Muscle layer of duodenum (tissue), 2 donors: ENCODE measurements around the gene LRRC72.

Experiments used
- H3K27ac ChIP-seq: one replicate; pipeline ENCODE4 v1.7.0; 2013; ENCODE audit warnings: mild to moderate bottlenecking, low read length
- H3K27me3 ChIP-seq: one replicate; pipeline ENCODE4 v1.7.0; 2013; ENCODE audit warnings: low read depth, mild to moderate bottlenecking, control low read depth, low read length
- H3K36me3 ChIP-seq, 2 donors: one replicate each; pipeline ENCODE4 v1.7.0; 2013; ENCODE audit warnings: low read length in 2 of 2, control low read depth in 1 of 2, mild to moderate bottlenecking in 1 of 2; ENCODE audit not compliant: insufficient read depth in 2 of 2, control insufficient read depth in 1 of 2
- H3K4me1 ChIP-seq, 2 donors: one replicate each; pipeline ENCODE4 v1.7.0; 2013; ENCODE audit warnings: low read length in 2 of 2, mild to moderate bottlenecking in 2 of 2, control low read depth in 1 of 2, moderate library complexity in 1 of 2; ENCODE audit not compliant: insufficient read depth in 2 of 2, control insufficient read depth in 1 of 2
- H3K4me3 ChIP-seq, 2 donors: one replicate each; pipeline ENCODE4 v1.7.0; 2013; ENCODE audit warnings: low read length in 2 of 2, low read depth in 1 of 2, mild to moderate bottlenecking in 1 of 2
- H3K9me3 ChIP-seq, 2 donors: one replicate each; pipeline ENCODE4 v1.7.0; 2013; ENCODE audit warnings: low read length in 2 of 2, control low read depth in 1 of 2, mild to moderate bottlenecking in 1 of 2; ENCODE audit not compliant: control insufficient read depth in 1 of 2
- donor health status: healthy.

LRRC72 gene

DNA sequence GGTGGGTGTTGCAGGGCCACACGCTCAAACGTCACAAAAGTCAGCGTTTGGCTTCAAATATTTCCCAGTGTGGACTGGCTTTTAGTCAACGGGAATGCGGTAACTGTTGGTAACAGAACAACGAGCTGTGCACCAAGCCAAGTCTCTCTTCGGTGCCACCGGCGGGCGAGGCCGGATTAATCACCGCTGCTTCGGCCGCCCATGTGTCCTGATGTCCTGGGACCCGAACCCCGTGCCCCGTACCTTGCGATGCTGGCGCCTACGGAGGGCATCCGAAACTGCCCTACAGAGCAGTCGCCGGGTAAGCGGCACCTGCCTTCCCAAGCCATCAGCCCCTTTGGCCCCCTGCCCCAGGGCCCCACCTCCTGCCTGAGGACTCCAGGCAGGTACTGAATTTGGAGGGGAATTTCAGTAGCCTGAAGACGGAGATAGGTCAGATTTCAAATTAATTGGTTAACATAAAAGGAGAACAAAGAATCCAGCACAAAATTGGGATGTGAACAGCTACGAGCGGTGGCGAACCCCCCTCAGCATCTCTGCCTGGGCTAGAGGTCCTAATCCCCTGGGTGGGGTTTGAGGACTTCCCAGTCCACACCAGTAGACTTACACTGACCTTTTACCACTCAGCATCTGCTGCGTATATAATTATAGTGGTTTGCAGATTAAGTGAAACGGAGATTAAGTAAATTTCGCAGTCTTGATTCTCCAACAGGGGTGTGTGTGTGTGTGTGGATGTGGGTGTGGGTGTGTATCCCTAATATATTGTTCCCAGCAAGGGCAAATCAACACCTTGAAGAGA lies at the start of gene LRRC72:
LRRC72 (plus strand) TSS at position 84 of the 799 bp plus-strand sequence; CDS start at position 212, 128 bp downstream.
- Histone ChIP-seq H3K4me3 (no peak within 1 kb of the TSS), H3K36me3 (no peaks in the 10 kb centered on the region), H3K9me3 (no peaks in the 10 kb centered on the region), H3K27ac (no peak within 1 kb of the TSS), H3K4me1 (no peaks in the 10 kb centered on the region), H3K27me3 (no peaks in the 10 kb centered on the region)

- Histone ChIP-seq H3K4me3 (no peak overlapping the region), H3K9me3 (no peaks in the 10 kb centered on the region), H3K27ac (no peak overlapping the region), H3K27me3 (no peaks in the 10 kb centered on the region), H3K36me3 (no peaks in the 10 kb centered on the region), H3K4me1 (no peaks in the 10 kb centered on the region)
Measured at GRCh38 chr7:16479161-16479560, 47.5 kb upstream of the LRRC72 start.

GRCh38 chr7:16479591-16479990 lies 47.0 kb upstream of the LRRC72 start:
- no peaks in the 10 kb centered on the region for H3K4me1 ChIP-seq
- H3K27ac ChIP-seq: no peak overlapping the region
- H3K4me3 ChIP-seq: no peak overlapping the region
- no peaks in the 10 kb centered on the region for H3K36me3 ChIP-seq
- no peaks in the 10 kb centered on the region for H3K27me3 ChIP-seq
- H3K9me3 ChIP-seq: no peaks in the 10 kb centered on the region

DNA sequence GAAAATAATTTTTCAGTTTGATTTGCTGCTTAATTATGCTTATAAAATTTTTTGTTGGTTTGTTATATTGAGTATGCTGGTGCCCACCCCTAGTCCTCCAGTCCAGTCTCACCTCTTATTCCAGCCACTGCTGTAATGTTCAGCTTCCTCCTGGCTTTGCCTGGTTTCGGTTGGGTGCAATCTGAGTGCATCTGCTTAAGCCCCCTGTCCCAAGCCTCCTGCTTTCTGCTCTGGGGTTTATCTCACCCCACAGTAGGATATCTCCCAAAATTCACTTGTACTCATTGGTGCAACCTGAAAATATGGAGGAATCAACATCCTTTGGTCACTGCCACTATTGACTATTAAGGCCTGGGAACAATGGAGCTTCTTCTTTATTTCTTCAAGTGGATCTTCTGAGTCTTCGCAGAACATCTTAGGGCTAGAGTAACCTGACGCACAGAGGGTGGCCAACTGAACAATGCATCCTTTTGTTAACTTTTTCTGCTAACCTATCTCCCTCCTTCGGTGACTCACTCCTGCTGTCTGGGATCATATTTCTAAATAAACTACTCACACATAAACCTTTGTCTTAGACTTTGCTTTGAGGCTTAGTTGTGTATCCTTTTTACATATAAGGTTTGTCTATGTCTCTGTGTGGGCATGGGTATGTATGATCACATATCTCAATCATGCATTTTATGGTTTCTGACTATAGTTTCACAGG lies 42.0 kb upstream of the LRRC72 start:
- Histone ChIP-seq H3K36me3 (no peaks in the 10 kb centered on the region), H3K27me3 (no peaks in the 10 kb centered on the region), H3K4me1 (no peaks in the 10 kb centered on the region), H3K9me3 (no peaks in the 10 kb centered on the region), H3K4me3 (no peak overlapping the region), H3K27ac (no peak overlapping the region)

DNA sequence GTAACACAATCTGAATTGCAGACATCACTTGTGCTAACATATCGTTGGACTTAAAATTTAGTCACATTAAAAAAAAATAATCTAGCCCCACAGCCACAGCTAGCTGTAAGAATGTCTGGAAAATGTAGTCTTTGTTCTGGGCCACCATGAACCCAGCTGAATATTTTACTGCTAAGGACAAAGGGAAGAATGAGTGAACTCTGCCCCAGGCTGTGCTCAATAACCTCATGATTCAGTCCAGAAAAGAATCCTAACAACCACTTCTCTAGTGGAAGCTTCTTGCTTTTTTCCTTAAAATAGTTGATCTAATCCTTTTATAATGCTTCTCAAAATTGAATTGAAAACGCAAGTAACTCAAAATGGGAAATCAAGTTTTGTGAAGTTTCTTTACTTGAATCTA lies 35.5 kb upstream of the LRRC72 start:
- H3K4me3 ChIP-seq: no peak overlapping the region
- H3K36me3 ChIP-seq: no peaks in the 10 kb centered on the region
- H3K9me3 ChIP-seq: no peaks in the 10 kb centered on the region
- no peaks in the 10 kb centered on the region for H3K27me3 ChIP-seq
- H3K27ac ChIP-seq: no peak overlapping the region
- no peaks in the 10 kb centered on the region for H3K4me1 ChIP-seq

DNA sequence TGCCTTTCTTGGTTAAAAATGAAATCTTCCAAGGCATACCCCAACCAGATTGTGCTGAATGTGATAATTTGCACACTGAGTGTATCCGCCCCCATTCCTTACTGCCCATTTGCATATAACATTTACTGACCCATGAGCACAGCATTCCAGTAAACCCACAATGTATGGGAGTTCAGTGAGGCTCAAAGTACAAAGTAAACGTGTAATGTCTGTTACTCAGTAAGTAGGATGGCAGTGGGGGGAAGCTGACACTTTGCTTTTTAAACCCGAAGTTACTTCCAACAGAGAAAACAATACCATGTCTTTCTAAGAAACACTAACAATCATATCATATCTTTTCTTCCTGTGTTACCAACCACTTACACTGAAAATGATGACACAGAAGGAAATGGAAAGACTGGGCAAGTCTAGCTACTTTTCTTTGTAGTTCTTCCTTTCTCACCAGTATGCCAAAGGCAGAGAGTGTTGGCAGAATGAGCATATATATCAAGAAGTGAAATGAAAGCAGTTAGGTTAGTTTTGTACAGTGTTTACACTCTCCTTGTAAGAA lies 34.0 kb upstream of the LRRC72 start:
- H3K9me3 ChIP-seq: no peaks in the 10 kb centered on the region
- H3K27ac ChIP-seq: no peak overlapping the region
- H3K4me3 ChIP-seq: no peak overlapping the region
- H3K4me1 ChIP-seq: no peaks in the 10 kb centered on the region
- H3K36me3 ChIP-seq: no peaks in the 10 kb centered on the region
- no peaks in the 10 kb centered on the region for H3K27me3 ChIP-seq

DNA sequence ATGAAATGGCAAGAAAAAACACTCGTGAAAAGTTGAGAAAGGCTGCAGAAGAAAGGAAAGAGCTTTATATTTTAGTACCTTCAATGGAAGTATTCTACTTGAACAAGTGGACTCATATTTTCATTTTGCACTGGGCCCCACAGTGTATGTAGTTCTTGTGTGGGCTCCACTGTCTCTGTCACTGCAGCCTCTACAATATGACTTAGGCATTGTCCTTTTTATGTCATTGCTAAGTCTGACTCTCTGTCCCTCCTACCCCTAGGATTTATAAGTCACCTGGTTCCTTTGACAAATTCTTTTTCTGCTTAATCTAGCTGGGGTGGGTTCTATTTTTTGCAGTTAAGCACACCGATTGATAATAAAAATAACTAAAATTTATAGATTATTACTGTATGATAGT lies 33.4 kb upstream of the LRRC72 start:
- Histone ChIP-seq H3K27ac (no peak overlapping the region), H3K4me3 (no peak overlapping the region), H3K27me3 (no peaks in the 10 kb centered on the region)

DNA sequence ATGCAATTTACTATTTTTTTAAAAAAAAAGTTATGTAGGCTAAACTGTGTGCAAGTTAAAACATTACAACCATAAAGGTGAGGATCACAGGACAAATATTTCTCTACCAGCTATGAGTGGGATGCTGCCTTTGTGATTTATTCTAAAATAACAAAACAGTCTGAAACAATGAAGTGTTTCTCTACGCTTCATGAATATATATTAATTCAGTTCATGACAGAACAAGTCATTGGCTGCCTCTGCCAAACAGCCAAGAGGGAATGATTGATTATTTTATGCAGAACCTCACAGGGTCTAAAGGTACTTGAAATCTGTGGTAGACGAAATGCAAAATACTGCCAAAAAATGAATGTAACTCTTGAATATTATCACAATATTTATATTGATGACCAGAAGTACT lies 32.1 kb upstream of the LRRC72 start:
- Histone ChIP-seq H3K36me3 (no peaks in the 10 kb centered on the region), H3K27me3 (no peaks in the 10 kb centered on the region), H3K27ac (no peak overlapping the region)

More for the DNA sequence above, 33.4 kb upstream of the LRRC72 start:
- H3K36me3 ChIP-seq: no peaks in the 10 kb centered on the region
- no peaks in the 10 kb centered on the region for H3K4me1 ChIP-seq
- no peaks in the 10 kb centered on the region for H3K9me3 ChIP-seq

DNA sequence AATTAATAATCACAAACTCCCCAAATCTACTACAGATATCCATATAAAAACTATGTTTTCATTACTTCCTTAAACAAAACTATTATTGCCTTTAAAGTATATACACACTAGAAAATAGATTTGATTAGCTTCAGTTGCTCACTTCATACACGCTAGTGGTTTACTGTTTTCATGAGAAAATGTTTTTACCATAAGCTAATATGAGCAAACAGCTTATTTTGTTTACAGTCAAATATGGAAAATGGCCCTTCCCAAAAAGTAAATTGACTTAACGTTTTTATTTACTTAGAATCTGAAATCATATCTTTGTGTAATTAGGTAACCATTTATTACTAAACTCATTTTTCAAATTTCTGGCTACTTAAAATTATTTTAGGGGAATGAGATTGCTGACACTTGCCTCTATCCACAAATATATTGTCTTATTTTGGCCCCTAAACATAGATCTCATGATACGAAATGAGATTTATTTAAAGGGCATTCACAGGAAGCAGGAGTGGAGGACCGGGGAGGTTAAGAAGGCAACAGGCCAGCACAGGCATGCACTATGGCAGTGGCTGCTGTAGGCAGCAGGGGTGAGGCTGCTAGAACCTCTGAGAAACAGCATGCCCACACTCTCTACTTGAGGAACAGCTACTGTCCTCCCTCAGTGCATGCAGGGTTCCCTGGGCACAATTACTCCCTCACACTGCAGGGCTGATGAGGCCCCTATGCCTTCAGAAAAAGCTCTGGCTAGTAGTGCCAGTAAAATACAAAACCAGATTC lies 31.5 kb upstream of the LRRC72 start:
- H3K36me3 ChIP-seq: no peaks in the 10 kb centered on the region
- no peaks in the 10 kb centered on the region for H3K9me3 ChIP-seq
- no peak overlapping the region for H3K27ac ChIP-seq
- H3K27me3 ChIP-seq: no peaks in the 10 kb centered on the region
- no peaks in the 10 kb centered on the region for H3K4me1 ChIP-seq
- H3K4me3 ChIP-seq: no peak overlapping the region

More for the DNA sequence above, 32.1 kb upstream of the LRRC72 start:
- Histone ChIP-seq H3K4me3 (no peak overlapping the region), H3K4me1 (no peaks in the 10 kb centered on the region), H3K9me3 (no peaks in the 10 kb centered on the region)

GRCh38 chr7:16498122-16498521 lies 28.5 kb upstream of the LRRC72 start:
- Histone ChIP-seq H3K27me3 (no peaks in the 10 kb centered on the region), H3K4me1 (no peaks in the 10 kb centered on the region), H3K9me3 (no peaks in the 10 kb centered on the region), H3K4me3 (no peak overlapping the region), H3K36me3 (no peaks in the 10 kb centered on the region), H3K27ac (no peak overlapping the region)

- no peaks in the 10 kb centered on the region for H3K36me3 ChIP-seq
- no peaks in the 10 kb centered on the region for H3K27me3 ChIP-seq
- no peak overlapping the region for H3K4me3 ChIP-seq
- H3K4me1 ChIP-seq: no peaks in the 10 kb centered on the region
- H3K9me3 ChIP-seq: no peaks in the 10 kb centered on the region
- no peak overlapping the region for H3K27ac ChIP-seq
Measured at GRCh38 chr7:16502303-16502702, 24.3 kb upstream of the LRRC72 start.
